Hematopoietic multipotent progenitor cell treated with erythropoietin and hydrocortisone succinate and interleukin-3 and kit ligand, for 4 days (in vitro differentiated cells): Measurements from ENCODE around the gene ENOX1.
"Not testable (repeated sequence)": the region's sequence is repeated elsewhere in the genome, so short reads cannot be mapped to it uniquely, and the experiment has no call there.

Experiments
- DNase-seq: peaks from one replicate; pipeline ENCODE4 v3.0.0-alpha.2; 2015

Gene ENOX1

GRCh38 chr13:43786766-43787517, at the start of gene ENOX1:
TSS of gene ENOX1 (minus strand) at chr13:43786972.
- DNase-seq = peak; percentile 75

- peak; percentile 79 for DNase-seq
These were observed 48.9 kb upstream of the ENOX1 start for GRCh38 chr13:43835701-43836100.

GRCh38 chr13:43831088-43831487, 44.3 kb upstream of the ENOX1 start:
- no peak for DNase-seq

GRCh38 chr13:43830497-43830881, 43.7 kb upstream of the ENOX1 start:
- DNase-seq = peak; percentile 48

- DNase-seq = not testable (repeated sequence)
These were observed 37.9 kb upstream of the ENOX1 start for GRCh38 chr13:43824656-43825055.

GRCh38 chr13:43822969-43823368, 36.2 kb upstream of the ENOX1 start:
- peak; percentile 41 for DNase-seq

GRCh38 chr13:43816401-43816889, 29.7 kb upstream of the ENOX1 start:
- no peak for DNase-seq

GRCh38 chr13:43815204-43815603, 28.4 kb upstream of the ENOX1 start:
- peak; percentile 17 for DNase-seq

- no peak for DNase-seq
These were observed 21.9 kb upstream of the ENOX1 start for GRCh38 chr13:43808676-43809075.

- DNase-seq = no peak
These were observed 18.9 kb upstream of the ENOX1 start for GRCh38 chr13:43805681-43806128.

- no peak for DNase-seq
These were observed 18.3 kb upstream of the ENOX1 start for GRCh38 chr13:43805071-43805468.

- peak; percentile 83 for DNase-seq
These were observed 17.8 kb upstream of the ENOX1 start for GRCh38 chr13:43804461-43805070.

- DNase-seq = no peak
These were observed 15.7 kb upstream of the ENOX1 start for GRCh38 chr13:43802511-43802910.

- DNase-seq = no peak
These were observed 14.1 kb upstream of the ENOX1 start for GRCh38 chr13:43800828-43801227.

- DNase-seq = no peak
These were observed 12.4 kb upstream of the ENOX1 start for GRCh38 chr13:43799191-43799590.

GRCh38 chr13:43797869-43798268, 11.1 kb upstream of the ENOX1 start:
- no peak for DNase-seq

- no peak for DNase-seq
These were observed 10.4 kb upstream of the ENOX1 start for GRCh38 chr13:43797159-43797558.

GRCh38 chr13:43794416-43794815, 7.6 kb upstream of the ENOX1 start:
- no peak for DNase-seq

- DNase-seq = no peak
These were observed 5.5 kb upstream of the ENOX1 start for GRCh38 chr13:43792076-43792881.

- DNase-seq = peak; percentile 38
These were observed 1.2 kb upstream of the ENOX1 start for GRCh38 chr13:43787997-43788396.

GRCh38 chr13:43787518-43787891, 733 bp upstream of the ENOX1 start:
- no peak for DNase-seq

- no peak for DNase-seq
These were observed 353 bp downstream of the ENOX1 start for GRCh38 chr13:43786472-43786765.

GRCh38 chr13:43785650-43786471, 911 bp downstream of the ENOX1 start:
- DNase-seq = peak; percentile 58
